HCT116 (cell line): ENCODE measurements around the gene NPLOC4.

Experiments
- CTCF ChIP-seq, 3 experiments: fragments of 200-600 bp in 1 of 3; sonication (generic) in 1 of 3; IDR thresholded peaks in 2 of 3; conservative IDR thresholded peaks in 1 of 3; 2 replicates each; pipeline ENCODE4 v1.5.1; 2012 to 2017; ENCODE audit warnings: low read depth in 2 of 3, low read length in 2 of 3, antibody characterized with exemption in 1 of 3, borderline replicate concordance in 1 of 3, control low read depth in 1 of 3, mild to moderate bottlenecking in 1 of 3, mixed read lengths in 1 of 3, mixed run types in 1 of 3, moderate library complexity in 1 of 3; ENCODE audit not compliant: insufficient read depth in 1 of 3
- ELF1 ChIP-seq: IDR thresholded peaks from 2 replicates; pipeline ENCODE4 v1.6.1; 2012; ENCODE audit warnings: low read depth, borderline replicate concordance
- EZH2phosphoT487 ChIP-seq: fragments of 200-600 bp; IDR thresholded peaks from 2 replicates; pipeline ENCODE4 v1.6.1; 2018; ENCODE audit warnings: antibody characterized with exemption, borderline replicate concordance
- REST ChIP-seq: IDR thresholded peaks from 2 replicates; pipeline ENCODE4 v1.6.1; 2012; ENCODE audit warnings: low read depth

- no peak for TF ChIP-seq ELF1
- no peak for TF ChIP-seq CTCF (IDR thresholded peaks at IDR 0.05 in 2 of 3, conservative IDR thresholded peaks at IDR 0.05 in 1 of 3; ENCODE audit: borderline replicate concordance in 1 of 3, insufficient read depth in 1 of 3, low read depth in 2 of 3, low read length in 2 of 3)
- TF ChIP-seq EZH2phosphoT487, result no peak
- no peak for TF ChIP-seq REST
Measured at GRCh38 chr17:81683208-81683583, 46.3 kb upstream of the NPLOC4 start.
